WTC11 (cell line): ENCODE results near the gene CYP46A1.

Source experiments
- ETV6 ChIP-seq: sonication (generic); formaldehyde crosslinking; IDR thresholded peaks from 2 replicates; pipeline ENCODE4 v1.8.1; 2022; ENCODE audit warnings: mild to moderate bottlenecking, missing genetic modification reagents
- FOXJ3 ChIP-seq: sonication (generic); formaldehyde crosslinking; IDR thresholded peaks from 2 replicates; pipeline ENCODE4 v1.9.0; 2021; ENCODE audit warnings: missing genetic modification reagents, mild to moderate bottlenecking, borderline replicate concordance
- JUN ChIP-seq: sonication (generic); formaldehyde crosslinking; IDR thresholded peaks from 2 replicates; pipeline ENCODE4 v1.8.0; 2023; ENCODE audit warnings: mild to moderate bottlenecking, missing genetic modification reagents
- OVOL2 ChIP-seq: fragments of 250-450 bp; sonication (Bioruptor Pico); IDR thresholded peaks from 2 replicates; pipeline ENCODE4 v1.9.0; 2021; ENCODE audit warnings: mild to moderate bottlenecking, borderline replicate concordance
- PRRX2 ChIP-seq: fragments of 250-450 bp; sonication (Bioruptor Pico); IDR thresholded peaks from 2 replicates; pipeline ENCODE4 v1.8.0; 2021; ENCODE audit warnings: mild to moderate bottlenecking
- RELA ChIP-seq: sonication (generic); formaldehyde crosslinking; IDR thresholded peaks from 2 replicates; pipeline ENCODE4 v1.8.1; 2022; ENCODE audit warnings: missing genetic modification reagents, mild to moderate bottlenecking, borderline replicate concordance
- TEAD4 ChIP-seq: sonication (generic); formaldehyde crosslinking; IDR thresholded peaks from 2 replicates; pipeline ENCODE4 v1.8.0; 2022; ENCODE audit warnings: mild to moderate bottlenecking, missing genetic modification reagents
- ZNF121 ChIP-seq: sonication (generic); formaldehyde crosslinking; IDR thresholded peaks from 2 replicates; pipeline ENCODE4 v1.8.0; 2023; ENCODE audit warnings: missing genetic modification reagents
- TF ChIP-seq, protein P1 (sequence below): fragments of 200-600 bp; IDR thresholded peaks from 2 replicates; pipeline ENCODE4 v1.8.0; 2022; ENCODE audit warnings: antibody characterized with exemption
- TF ChIP-seq, protein P2 (sequence below): sonication (generic); formaldehyde crosslinking; IDR thresholded peaks from 2 replicates; pipeline ENCODE4 v1.8.1; 2022; ENCODE audit warnings: missing genetic modification reagents, borderline replicate concordance
- TF ChIP-seq, protein P3 (sequence below): sonication (generic); formaldehyde crosslinking; IDR thresholded peaks from 2 replicates; pipeline ENCODE4 v1.8.0; 2022; ENCODE audit warnings: mild to moderate bottlenecking, missing genetic modification reagents
- TF ChIP-seq, protein P4 (sequence below): sonication (generic); formaldehyde crosslinking; IDR thresholded peaks from 2 replicates; pipeline ENCODE4 v1.8.0; 2022; ENCODE audit warnings: mild to moderate bottlenecking, missing genetic modification reagents

DNA sequence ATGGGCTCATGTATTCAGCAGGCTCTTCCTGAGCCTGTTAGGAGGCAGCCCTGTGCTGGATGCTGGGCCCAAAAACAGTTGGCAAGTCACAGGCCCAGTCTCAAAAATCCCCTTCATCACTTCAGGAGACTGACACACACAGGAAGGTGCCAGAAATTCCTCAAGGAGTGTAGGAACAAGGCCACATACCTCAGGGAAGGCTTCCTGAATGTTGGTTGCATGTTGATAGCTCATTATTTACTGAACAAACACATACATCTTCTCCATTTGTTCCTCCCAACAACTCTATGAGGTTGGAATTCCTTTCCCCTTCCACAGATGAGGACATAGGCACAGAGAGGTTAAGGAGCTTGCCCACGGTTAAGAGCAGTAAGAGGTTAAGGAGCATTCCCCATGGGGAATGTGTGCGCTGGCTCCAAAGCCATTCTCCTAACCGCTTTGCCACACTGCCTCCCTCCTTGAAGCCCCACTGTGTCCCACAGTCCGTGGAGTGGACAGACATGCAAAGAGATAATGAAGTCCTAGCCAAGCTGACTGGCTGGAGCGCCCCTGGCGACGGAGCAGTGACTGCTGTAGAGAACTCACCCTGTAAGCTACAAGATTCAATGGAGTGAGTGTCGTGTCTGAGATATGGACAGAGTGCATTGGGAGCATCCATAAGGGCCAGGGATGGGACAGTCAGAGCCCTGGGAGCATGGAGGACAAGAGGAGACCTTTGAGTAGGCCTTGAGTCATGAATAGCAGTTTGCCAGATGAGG, 35.9 kb upstream of the CYP46A1 start:
- TF ChIP-seq TEAD4 (CRISPR knock-in tag) (no peak), PRRX2 (CRISPR knock-in tag) (no peak), OVOL2 (no peak), JUN (no peak), ETV6 (CRISPR knock-in tag) (no peak), ZNF121 (CRISPR knock-in tag) (no peak), FOXJ3 (CRISPR knock-in tag) (no peak), RELA (no peak)
- TF ChIP-seq, protein P1, sequence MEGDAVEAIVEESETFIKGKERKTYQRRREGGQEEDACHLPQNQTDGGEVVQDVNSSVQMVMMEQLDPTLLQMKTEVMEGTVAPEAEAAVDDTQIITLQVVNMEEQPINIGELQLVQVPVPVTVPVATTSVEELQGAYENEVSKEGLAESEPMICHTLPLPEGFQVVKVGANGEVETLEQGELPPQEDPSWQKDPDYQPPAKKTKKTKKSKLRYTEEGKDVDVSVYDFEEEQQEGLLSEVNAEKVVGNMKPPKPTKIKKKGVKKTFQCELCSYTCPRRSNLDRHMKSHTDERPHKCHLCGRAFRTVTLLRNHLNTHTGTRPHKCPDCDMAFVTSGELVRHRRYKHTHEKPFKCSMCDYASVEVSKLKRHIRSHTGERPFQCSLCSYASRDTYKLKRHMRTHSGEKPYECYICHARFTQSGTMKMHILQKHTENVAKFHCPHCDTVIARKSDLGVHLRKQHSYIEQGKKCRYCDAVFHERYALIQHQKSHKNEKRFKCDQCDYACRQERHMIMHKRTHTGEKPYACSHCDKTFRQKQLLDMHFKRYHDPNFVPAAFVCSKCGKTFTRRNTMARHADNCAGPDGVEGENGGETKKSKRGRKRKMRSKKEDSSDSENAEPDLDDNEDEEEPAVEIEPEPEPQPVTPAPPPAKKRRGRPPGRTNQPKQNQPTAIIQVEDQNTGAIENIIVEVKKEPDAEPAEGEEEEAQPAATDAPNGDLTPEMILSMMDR: no peak
- TF ChIP-seq, protein P2, sequence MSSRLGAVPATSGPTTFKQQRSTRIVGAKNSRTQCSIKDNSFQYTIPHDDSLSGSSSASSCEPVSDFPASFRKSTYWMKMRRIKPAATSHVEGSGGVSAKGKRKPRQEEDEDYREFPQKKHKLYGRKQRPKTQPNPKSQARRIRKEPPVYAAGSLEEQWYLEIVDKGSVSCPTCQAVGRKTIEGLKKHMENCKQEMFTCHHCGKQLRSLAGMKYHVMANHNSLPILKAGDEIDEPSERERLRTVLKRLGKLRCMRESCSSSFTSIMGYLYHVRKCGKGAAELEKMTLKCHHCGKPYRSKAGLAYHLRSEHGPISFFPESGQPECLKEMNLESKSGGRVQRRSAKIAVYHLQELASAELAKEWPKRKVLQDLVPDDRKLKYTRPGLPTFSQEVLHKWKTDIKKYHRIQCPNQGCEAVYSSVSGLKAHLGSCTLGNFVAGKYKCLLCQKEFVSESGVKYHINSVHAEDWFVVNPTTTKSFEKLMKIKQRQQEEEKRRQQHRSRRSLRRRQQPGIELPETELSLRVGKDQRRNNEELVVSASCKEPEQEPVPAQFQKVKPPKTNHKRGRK (CRISPR knock-in tag): no peak
- TF ChIP-seq, protein P3, sequence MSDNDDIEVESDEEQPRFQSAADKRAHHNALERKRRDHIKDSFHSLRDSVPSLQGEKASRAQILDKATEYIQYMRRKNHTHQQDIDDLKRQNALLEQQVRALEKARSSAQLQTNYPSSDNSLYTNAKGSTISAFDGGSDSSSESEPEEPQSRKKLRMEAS (CRISPR knock-in tag): no peak
- TF ChIP-seq, protein P4, sequence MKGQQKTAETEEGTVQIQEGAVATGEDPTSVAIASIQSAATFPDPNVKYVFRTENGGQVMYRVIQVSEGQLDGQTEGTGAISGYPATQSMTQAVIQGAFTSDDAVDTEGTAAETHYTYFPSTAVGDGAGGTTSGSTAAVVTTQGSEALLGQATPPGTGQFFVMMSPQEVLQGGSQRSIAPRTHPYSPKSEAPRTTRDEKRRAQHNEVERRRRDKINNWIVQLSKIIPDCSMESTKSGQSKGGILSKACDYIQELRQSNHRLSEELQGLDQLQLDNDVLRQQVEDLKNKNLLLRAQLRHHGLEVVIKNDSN (CRISPR knock-in tag): no peak
